K562 (cell line): ENCODE data around the gene PI4KA. TPM values are rescaled to one million over a fixed set of nuclear protein-coding genes. Genes with fewer than 3 reads are reported as not detected.
A peak's percentile ranks its signal among the peaks of the same experiment; 100 is the strongest.

Source experiments
- ATAC-seq: fragments of 200-7000 bp; cut with Tn5 transposase; 3 replicates; pipeline ENCODE4 v1.9.1; 2020; ENCODE audit warnings: moderate library complexity
- BruUV-seq: library from RNA; stranded (reverse); fragments of 400-500 nt; replicated peaks from 2 replicates; lab custom pipeline; 2021; lab: Mats Ljungman, UMichigan
- CTCF ChIA-PET: fragments of 300-600 bp; formaldehyde crosslinking; extraction: SDS; loops from one replicate; lab custom pipeline; 2021; ENCODE audit warnings: low intra/inter-chr PET ratio; lab: Yijun Ruan, JAX
- POLR2A ChIA-PET: fragments of 300-600, 350-650 bp; sonication (Branson Sonifier 250); formaldehyde crosslinking; extraction: SDS; loops from one replicate; lab custom pipeline; 2021; ENCODE audit warnings: antibody characterized with exemption, inconsistent platforms; lab: Yijun Ruan, JAX
- DNase-seq, 4 experiments: peaks; one replicate each; pipeline versions ENCODE4 v3.0.0 to v3.0.0-alpha.2; 2011 to 2018; ENCODE audit warnings: low spot score in 3 of 4, mixed read lengths in 3 of 4; ENCODE audit errors: extremely low read depth in 1 of 4
- FAIRE-seq: peaks from 2 replicates; lab custom pipeline; 2011; peaks lifted over from hg19 to GRCh38; lab: Jason Lieb, UNC
- H2AFZ ChIP-seq: 2 replicates; pipeline ENCODE4 v1.6.0; 2011; ENCODE audit warnings: low read depth, low read length, control low read depth, inconsistent platforms
- H3K27ac ChIP-seq: fragments of 200-600 bp; 3 replicates; pipeline ENCODE4 v1.8.0; 2011; ENCODE audit warnings: low read depth, mild to moderate bottlenecking, control low read depth, inconsistent platforms, low read length, moderate library complexity, mixed read lengths; ENCODE audit errors: extremely low read depth
- H3K27me3 ChIP-seq, 2 experiments: fragments of 300-600 bp in 1 of 2; 2 replicates in 1 of 2; 3 replicates in 1 of 2; pipeline versions ENCODE4 v1.6.0 to v1.8.0; 2011; ENCODE audit warnings: inconsistent platforms in 2 of 2, low read length in 2 of 2, mild to moderate bottlenecking in 1 of 2, mixed read lengths in 1 of 2, moderate library complexity in 1 of 2; ENCODE audit not compliant: control insufficient read depth in 2 of 2, insufficient read depth in 2 of 2
- H3K36me3 ChIP-seq: fragments of 300-600 bp; 3 replicates; pipeline ENCODE4 v1.8.0; 2011; ENCODE audit warnings: mild to moderate bottlenecking, low read length, inconsistent platforms; ENCODE audit not compliant: control insufficient read depth, insufficient read depth
- H3K4me1 ChIP-seq, 2 experiments: fragments of 200-600 bp in 1 of 2; replicated peaks in 1 of 2; 2 replicates in 1 of 2; 3 replicates in 1 of 2; pipeline versions ENCODE4 v1.5.1 to v1.8.0; 2011; ENCODE audit warnings: inconsistent platforms in 2 of 2, low read length in 2 of 2, mild to moderate bottlenecking in 1 of 2, mixed read lengths in 1 of 2, moderate library complexity in 1 of 2; ENCODE audit not compliant: control insufficient read depth in 2 of 2, insufficient read depth in 2 of 2
- H3K4me2 ChIP-seq: 2 replicates; pipeline ENCODE4 v1.6.1; 2011; ENCODE audit warnings: low read length, control low read depth, inconsistent platforms, mixed read lengths; ENCODE audit not compliant: insufficient read depth
- H3K4me3 ChIP-seq: fragments of 200-600 bp; sonication (generic), shearing (Covaris generic); 2 replicates; pipeline ENCODE4 v1.5.1; 2016; ENCODE audit warnings: control low read depth, inconsistent platforms
- H3K79me2 ChIP-seq: fragments of 200-600 bp; 3 replicates; pipeline ENCODE4 v1.8.0; 2011; ENCODE audit warnings: low read length, inconsistent platforms; ENCODE audit not compliant: control insufficient read depth, insufficient read depth
- H3K9ac ChIP-seq, 2 experiments: 2 replicates each; pipeline versions ENCODE4 v1.6.0 to v1.6.1; 2011; ENCODE audit warnings: low read depth in 2 of 2, low read length in 2 of 2, control low read depth in 1 of 2, inconsistent platforms in 1 of 2, mild to moderate bottlenecking in 1 of 2, mixed read lengths in 1 of 2; ENCODE audit not compliant: insufficient read depth in 1 of 2
- H3K9me1 ChIP-seq: one replicate; pipeline ENCODE4 v1.6.0; 2011; ENCODE audit warnings: inconsistent platforms, mild to moderate bottlenecking, low read length, moderate library complexity; ENCODE audit not compliant: control insufficient read depth, insufficient read depth
- H3K9me3 ChIP-seq: replicated peaks from 2 replicates; pipeline ENCODE4 v1.5.1; 2011; ENCODE audit warnings: low read depth, low read length, inconsistent platforms; ENCODE audit not compliant: control insufficient read depth, insufficient read depth
- H4K20me1 ChIP-seq: replicated peaks from 2 replicates; pipeline ENCODE4 v1.6.1; 2011; ENCODE audit warnings: low read length, inconsistent platforms, mixed read lengths; ENCODE audit not compliant: control insufficient read depth, insufficient read depth
- ERF ChIP-seq: fragments of 450-650 bp; formaldehyde crosslinking; IDR thresholded peaks from 2 replicates; pipeline ENCODE4 v1.4.0; 2020; ENCODE audit warnings: mild to moderate bottlenecking, mixed read lengths
- HNRNPLL ChIP-seq: fragments of 200-400 bp; formaldehyde crosslinking; IDR thresholded peaks from 2 replicates; pipeline ENCODE4 v1.6.1; 2017; ENCODE audit warnings: low read length, low read depth, mild to moderate bottlenecking; ENCODE audit not compliant: poor library complexity, severe bottlenecking
- MCM7 ChIP-seq, 2 experiments: fragments of 450-650 bp; IDR thresholded peaks; 2 replicates each; pipeline ENCODE4 v1.6.1; 2016 to 2018
- SRF ChIP-seq, 2 experiments: fragments of 250-450, 450-650 bp in 1 of 2; sonication (Bioruptor Pico) in 1 of 2; sonication (generic) in 1 of 2; formaldehyde crosslinking; IDR thresholded peaks; 2 replicates each; pipeline versions ENCODE4 v1.5.0 to v1.5.1; 2020 to 2022; ENCODE audit warnings: mild to moderate bottlenecking in 1 of 2, missing genetic modification reagents in 1 of 2
- WGBS: fragments of 100-300 bp; shearing (Covaris generic); methylation state at CpG from one replicate; pipeline ENCODE4 v1.1.6; 2016; ENCODE audit warnings: low coverage, mixed read lengths; ENCODE audit not compliant: insufficient coverage; ENCODE audit errors: missing lambda C conversion rate; 5-methylcytosine and 5-hydroxymethylcytosine counted together
- in situ Hi-C: fragments of 300-500 bp; cut with MboI; formaldehyde crosslinking; loops from 4 replicates; pipeline ENCODE4 v1.15.0; 2018; ENCODE audit warnings: inconsistent platforms, mixed read lengths
- intact Hi-C: fragments of 100-400 bp; cut with micrococcal nuclease; formaldehyde crosslinking; loops from 2 replicates; pipeline ENCODE4 v1.14.2; 2022
- polyA plus RNA-seq, 8 experiments: library from polyadenylated mRNA; depleted of rRNA in 4 of 8; stranded (reverse) in 5 of 8; unstranded in 3 of 8; fragments of >200 nt; fragmentation: Nextera tagmentation in 2 of 8; fragmentation: Illumina TruSeq in 1 of 8; extraction: Ambion mirVana in 2 of 8; extraction: Trizol in 1 of 8; gene quantifications; 2 replicates each; pipeline versions ENCODE4 v1.2.1 to v1.2.3, GENCODE V29; 2011 to 2014; ENCODE audit warnings: inconsistent platforms in 1 of 8, missing spikeins in 1 of 8
- total RNA-seq, 7 experiments: library from RNA; depleted of rRNA in 6 of 7; stranded (reverse); fragments of >200 nt in 6 of 7; fragmentation: Illumina TruSeq in 2 of 7; extraction: Trizol in 2 of 7; gene quantifications; 2 replicates each; pipeline versions ENCODE4 v1.2.1 to v1.2.3, GENCODE V29; 2011 to 2021; ENCODE audit warnings: low replicate concordance in 1 of 7
- TF ChIP-seq, protein P1 (sequence below): fragments of 250-450 bp; sonication (Bioruptor Pico); IDR thresholded peaks from 2 replicates; pipeline ENCODE4 v1.4.0; 2020; ENCODE audit warnings: borderline replicate concordance

Gene PI4KA
- total and polyA plus RNA-seq, 9 of the 15 experiments (the other 6 are each of a cell fraction or from before 2014, with no cell fraction given) = 7.3 to 187 (median 84.7) TPM

DNA sequence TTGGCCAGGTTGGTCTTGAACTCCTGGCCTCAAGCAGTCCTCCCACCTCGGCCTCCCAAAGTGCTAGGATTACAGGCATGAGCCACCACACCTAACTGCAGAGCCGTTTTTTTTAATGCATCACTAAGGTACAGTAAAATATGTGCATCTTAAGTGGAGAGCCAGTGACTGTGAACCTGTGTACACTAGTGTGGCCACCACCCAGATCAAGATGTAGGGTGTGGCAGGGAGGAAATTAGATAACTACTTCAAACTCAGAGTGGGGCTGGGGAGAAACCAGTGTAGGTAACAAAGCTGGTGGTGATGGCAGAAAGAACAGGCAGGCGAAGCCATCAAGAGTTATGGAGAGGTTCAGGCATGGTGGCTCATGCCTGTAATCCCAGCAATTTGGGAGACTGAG lies 14.6 kb upstream of the PI4KA start:
- no peak overlapping the region for H3K4me2 ChIP-seq
- no peak overlapping the region for H2AFZ ChIP-seq
- TF ChIP-seq MCM7 (IDR thresholded peaks at IDR 0.05) (no peak), HNRNPLL (peak; percentile 4), ERF (CRISPR knock-in tag) (0 out of 2 replicates have a peak, but pooled peaks have one; percentile 6), SRF (CRISPR knock-in tag; IDR thresholded peaks at IDR 0.05) (0 out of 4 replicates have a peak, but pooled peaks of 1 of the 2 experiments have one; percentile 57)
- TF ChIP-seq, protein P1, sequence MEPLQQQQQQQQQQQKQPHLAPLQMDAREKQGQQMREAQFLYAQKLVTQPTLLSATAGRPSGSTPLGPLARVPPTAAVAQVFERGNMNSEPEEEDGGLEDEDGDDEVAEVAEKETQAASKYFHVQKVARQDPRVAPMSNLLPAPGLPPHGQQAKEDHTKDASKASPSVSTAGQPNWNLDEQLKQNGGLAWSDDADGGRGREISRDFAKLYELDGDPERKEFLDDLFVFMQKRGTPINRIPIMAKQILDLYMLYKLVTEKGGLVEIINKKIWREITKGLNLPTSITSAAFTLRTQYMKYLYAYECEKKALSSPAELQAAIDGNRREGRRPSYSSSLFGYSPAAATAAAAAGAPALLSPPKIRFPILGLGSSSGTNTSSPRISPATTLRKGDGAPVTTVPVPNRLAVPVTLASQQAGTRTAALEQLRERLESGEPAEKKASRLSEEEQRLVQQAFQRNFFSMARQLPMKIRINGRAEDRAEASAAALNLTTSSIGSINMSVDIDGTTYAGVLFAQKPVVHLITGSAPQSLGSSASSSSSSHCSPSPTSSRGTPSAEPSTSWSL (CRISPR knock-in tag) = 0 out of 2 replicates have a peak, but pooled peaks have one; percentile 28
- no peak for FAIRE-seq
- H3K27me3 ChIP-seq = no peaks in the 10 kb centered on the region
- 73% methylated on average over 3 of the region's 3 CpGs for WGBS
- peaks cover 11% of the 10 kb centered on the region for H3K79me2 ChIP-seq
- H3K27ac ChIP-seq = no peak overlapping the region
- ATAC-seq = peak; percentile 50
- DNase-seq = peak in 2 of 4 experiments; percentile 35 to 45
- peaks cover 10 to 20% of the 10 kb centered on the region in 2 experiments for H3K4me1 ChIP-seq
- peaks cover 4% of the 10 kb centered on the region for H3K9me1 ChIP-seq
- H3K9ac ChIP-seq = peak overlapping the region in 1 of 2 experiments; percentile 31; a peak in 1 of 4 replicates
- peaks cover 67% of the 10 kb centered on the region for H3K36me3 ChIP-seq
- CTCF ChIA-PET = no interaction called here
- no peaks in the 10 kb centered on the region for H3K9me3 ChIP-seq
- no peak overlapping the region for H3K4me3 ChIP-seq
- intact Hi-C loops = no loop called here
- POLR2A ChIA-PET = interaction anchor here (1.0 to 13.5 kb wide), 4 partner anchors 9 to 56 kb away, joined by 4 to 172 read pairs (median 12); partner anchors contain the start of genes PI4KA and SNAP29
- BruUV-seq = no TSS peak
- no peaks in the 10 kb centered on the region for H4K20me1 ChIP-seq
- in situ Hi-C loops = no loop called here
